ENCODE data around the gene IMMP2L. TPM values are rescaled to one million over a fixed set of nuclear protein-coding genes. Genes with fewer than 3 reads are reported as not detected.

Gene IMMP2L
- total and polyA plus RNA-seq, 2 of the 8 experiments (the other 6 are each of a cell fraction or from before 2014, with no cell fraction given), result 2.3 to 10.1 TPM

DNA sequence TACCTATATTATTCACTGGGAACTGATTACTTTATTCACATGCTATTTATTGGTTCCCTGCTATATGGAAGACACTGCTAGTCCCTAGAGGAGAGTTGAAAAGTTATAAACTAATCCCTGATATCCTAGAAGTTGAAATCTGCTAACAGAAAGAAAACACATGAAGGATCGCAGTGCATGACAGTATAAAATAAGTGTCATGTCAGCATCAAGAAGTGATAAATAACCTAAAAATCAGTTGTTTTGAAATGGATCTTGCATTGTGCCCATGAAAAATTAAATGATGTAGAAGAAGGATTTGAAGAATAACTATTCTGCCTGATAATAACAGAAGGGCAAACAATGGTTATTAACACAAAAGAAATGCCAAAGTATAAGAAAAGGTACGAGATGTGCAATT lies 764.6 kb downstream of the IMMP2L start:
- Histone ChIP-seq H2AK5ac (ENCODE audit: low read depth, low read length) (no peak overlapping the region), H4K20me1 (replicated peaks in 1 of 2; ENCODE audit: control insufficient read depth in 1 of 2, insufficient read depth in 2 of 2, low read length in 2 of 2) (no peaks in the 10 kb centered on the region), H3K79me1 (ENCODE audit: low read depth, low read length) (no peaks in the 10 kb centered on the region), H2BK15ac (ENCODE audit: low read length) (no peak overlapping the region), H3K18ac (ENCODE audit: extremely low read depth, low read length) (no peak overlapping the region), H3K9ac (replicated peaks in 1 of 4; ENCODE audit: extremely low read depth in 1 of 4, low read depth in 3 of 4, low read length in 3 of 4) (no peak overlapping the region), H2BK20ac (ENCODE audit: low read length) (no peak overlapping the region), H2AFZ (ENCODE audit: low read length) (no peak overlapping the region), H3K23me2 (ENCODE audit: low read depth, low read length) (no peaks in the 10 kb centered on the region), H2BK5ac (ENCODE audit: low read depth, low read length) (no peak overlapping the region), H4K5ac (ENCODE audit: insufficient read length, low read depth, low read length) (no peak overlapping the region), H3K4me2 (ENCODE audit: insufficient read depth in 1 of 2, low read depth in 2 of 2, low read length in 2 of 2) (no peak overlapping the region), H3K79me2 (ENCODE audit: control insufficient read depth in 1 of 2, insufficient read depth in 2 of 2, low read length in 2 of 2) (no peaks in the 10 kb centered on the region), H3K27ac (ENCODE audit: low read depth, low read length) (no peak overlapping the region), H3K4me1 (replicated peaks in 1 of 4; ENCODE audit: control insufficient read depth in 3 of 4, insufficient read depth in 4 of 4, low read length in 3 of 4) (no peaks in the 10 kb centered on the region), H3K4ac (replicated peaks; ENCODE audit: insufficient read length, low read depth, low read length) (no peak overlapping the region), H3K36me3 (ENCODE audit: control insufficient read depth in 2 of 4, insufficient read depth in 4 of 4, low read length in 3 of 4) (no peaks in the 10 kb centered on the region), H2BK12ac (ENCODE audit: low read depth, low read length) (no peak overlapping the region), H2BK120ac (replicated peaks; ENCODE audit: low read depth, low read length) (no peak overlapping the region), H3K23ac (ENCODE audit: insufficient read length) (no peak overlapping the region), H4K8ac (ENCODE audit: extremely low read depth, insufficient read depth, low read length) (no peak overlapping the region), H3K27me3 (replicated peaks in 1 of 4; ENCODE audit: control insufficient read depth in 3 of 4, extremely low read depth in 1 of 4, insufficient read depth in 3 of 4, low read length in 3 of 4) (no peaks in the 10 kb centered on the region), H3K9me3 (ENCODE audit: insufficient read depth in 2 of 2, low read depth in 1 of 2, low read length in 1 of 2) (no peaks in the 10 kb centered on the region), H3K4me3 (ENCODE audit: extremely low read depth in 1 of 4, insufficient read depth in 2 of 4, low read depth in 3 of 4, low read length in 4 of 4) (no peak overlapping the region), H4K91ac (replicated peaks; ENCODE audit: insufficient read length, low read length) (no peak overlapping the region), H3K14ac (ENCODE audit: insufficient read length) (no peak overlapping the region), H3K56ac (replicated peaks; ENCODE audit: insufficient read length, low read depth, low read length) (no peak overlapping the region)
- ChIA-PET POLR2A (ENCODE audit: partially characterized antibody) (no interaction called here), CTCF (ENCODE audit: partially characterized antibody) (interaction anchor here (0.7 kb wide), 1 partner anchor 258 kb away, joined by 4 read pairs; no protein-coding TSS in a partner anchor)
- TF ChIP-seq ASH2L (IDR thresholded peaks at IDR 0.05; ENCODE audit: low read length), result no peak
- no peak for TF ChIP-seq ZNF274 (IDR thresholded peaks at IDR 0.05; ENCODE audit: borderline replicate concordance, extremely low read depth, low read length)
- TF ChIP-seq JUN (IDR thresholded peaks at IDR 0.05; ENCODE audit: low read depth, low read length), result no peak
- no peak for TF ChIP-seq KDM4A (IDR thresholded peaks at IDR 0.05; ENCODE audit: low read depth, low read length, severe bottlenecking)
- TF ChIP-seq CREB1 (IDR thresholded peaks at IDR 0.05), result no peak
- no peak for TF ChIP-seq SIN3A (conservative IDR thresholded peaks at IDR 0.05 in 1 of 2, IDR thresholded peaks at IDR 0.05 in 1 of 2; ENCODE audit: low read depth in 1 of 2, low read length in 2 of 2)
- TF ChIP-seq, protein P1, sequence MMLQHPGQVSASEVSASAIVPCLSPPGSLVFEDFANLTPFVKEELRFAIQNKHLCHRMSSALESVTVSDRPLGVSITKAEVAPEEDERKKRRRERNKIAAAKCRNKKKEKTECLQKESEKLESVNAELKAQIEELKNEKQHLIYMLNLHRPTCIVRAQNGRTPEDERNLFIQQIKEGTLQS (IDR thresholded peaks at IDR 0.05; ENCODE audit: insufficient read depth, low read depth, low read length), result no peak
- TF ChIP-seq SP4 (IDR thresholded peaks at IDR 0.05; ENCODE audit: low read length), result no peak
- TF ChIP-seq BRCA1 (IDR thresholded peaks at IDR 0.05; ENCODE audit: low read depth, low read length), result no peak
- TF ChIP-seq MAFK (IDR thresholded peaks at IDR 0.05; ENCODE audit: low read depth, low read length), result no peak
- FAIRE-seq (no peak), DNase-seq (ENCODE audit: low read depth in 1 of 2, low spot score in 2 of 2) (no peak)
- 90% methylated on average over 2 of the region's 2 CpGs; no CpG with 5 or more reads in 1 of the 2 experiments for WGBS, 2 experiments (ENCODE audit: extremely low coverage in 1 of 2, insufficient coverage in 1 of 2, insufficient read length in 1 of 2, insufficient replicate concordance in 2 of 2, low coverage in 1 of 2, low lambda C conversion rate in 2 of 2, missing lambda C conversion rate in 1 of 2)

Data from H1 (cell line).